Ascending aorta (tissue), 2 donors: ENCODE data around the gene GLYATL3. TPM values are rescaled to one million over a fixed set of nuclear protein-coding genes. Genes with fewer than 3 reads are reported as not detected.

ENCODE experiments used
- DNase-seq, 2 donors: peaks; one replicate each; pipeline ENCODE4 v3.0.0-alpha.2; 2019; ENCODE audit warnings: low spot score in 2 of 2
- H3K27ac ChIP-seq, 2 donors: fragments of 200-600 bp; sonication (generic); one replicate each; pipeline ENCODE4 v1.5.1; 2016 to 2017; ENCODE audit warnings: mild to moderate bottlenecking in 1 of 2
- H3K27me3 ChIP-seq: fragments of 200-600 bp; sonication (generic); one replicate; pipeline ENCODE4 v1.5.1; 2017
- H3K36me3 ChIP-seq, 2 donors: fragments of 200-600 bp; sonication (generic); one replicate each; pipeline ENCODE4 v1.5.1; 2016
- H3K4me1 ChIP-seq, 2 donors: fragments of 200-600 bp; sonication (generic); one replicate each; pipeline ENCODE4 v1.5.1; 2016 to 2017; ENCODE audit warnings: mild to moderate bottlenecking in 1 of 2
- H3K4me3 ChIP-seq, 2 donors: fragments of 200-600 bp; sonication (generic); one replicate each; pipeline ENCODE4 v1.5.1; 2016 to 2017; ENCODE audit warnings: mild to moderate bottlenecking in 1 of 2
- H3K9me3 ChIP-seq, 2 donors: fragments of 200-600 bp; sonication (generic); one replicate each; pipeline ENCODE4 v1.5.1; 2016
- CTCF ChIP-seq, 3 experiments: fragments of 200-600 bp in 2 of 3; fragments of 450-650 bp in 1 of 3; sonication (generic) in 2 of 3; IDR thresholded peaks; one replicate each; pipeline ENCODE4 v1.5.1; 2016 to 2019; ENCODE audit warnings: antibody characterized with exemption in 3 of 3, mild to moderate bottlenecking in 1 of 3, moderate library complexity in 1 of 3
- intact Hi-C: fragments of 100-400 bp; cut with DNase I; formaldehyde crosslinking; loops from one replicate; pipeline ENCODE4 v1.15.1; 2023
- total RNA-seq: library from RNA; depleted of rRNA; stranded (reverse); fragments of >200 nt; gene quantifications from one replicate; pipeline ENCODE4 v1.1.0, GENCODE V29; 2016

Gene GLYATL3
- total RNA-seq, 1 donor from 2014 or later, result not detected

- no peak for TF ChIP-seq CTCF (IDR thresholded peaks at IDR 0.05)
- intact Hi-C loops, result no loop called here
- no peaks in the 10 kb centered on the region for H3K9me3 ChIP-seq
- H3K27ac ChIP-seq, result no peak within 1 kb of the TSS
- H3K36me3 ChIP-seq, result no peaks in the 10 kb centered on the region
- peak within 1 kb of the TSS; percentile 41 to 51 for H3K4me3 ChIP-seq
- DNase-seq, result no peak
- H3K27me3 ChIP-seq, result peaks cover 5% of the 10 kb centered on the region
- peaks cover 0 to 13% of the 10 kb centered on the region in 2 donors for H3K4me1 ChIP-seq
Measured at GRCh38 chr6:49550492-49551077, 50.9 kb downstream of the GLYATL3 start, which contains the start of gene C6orf141. Gene C6orf141 (plus strand): TSS chr6:49550668. CDS start chr6:49550793, 125 bp downstream.

GRCh38 chr6:49551078-49551865 is 51.5 kb downstream of the GLYATL3 start:
- H3K27ac ChIP-seq, result no peak overlapping the region
- H3K4me1 ChIP-seq, result peaks cover 0 to 13% of the 10 kb centered on the region in 2 donors
- H3K36me3 ChIP-seq, result no peaks in the 10 kb centered on the region
- H3K4me3 ChIP-seq, result peak overlapping the region; percentile 41 to 51
- no peak for TF ChIP-seq CTCF (IDR thresholded peaks at IDR 0.05)
- intact Hi-C loops, result no loop called here
- H3K9me3 ChIP-seq, result no peaks in the 10 kb centered on the region
- peaks cover 5% of the 10 kb centered on the region for H3K27me3 ChIP-seq
- DNase-seq, result no peak

- Histone ChIP-seq H3K9me3 (no peaks in the 10 kb centered on the region), H3K36me3 (no peaks in the 10 kb centered on the region), H3K4me1 (peaks cover 0 to 13% of the 10 kb centered on the region in 2 donors), H3K27me3 (peaks cover 5% of the 10 kb centered on the region), H3K27ac (no peak overlapping the region), H3K4me3 (peak overlapping the region; percentile 41 to 51)
- intact Hi-C loops, result no loop called here
- DNase-seq, result no peak
- TF ChIP-seq CTCF (IDR thresholded peaks at IDR 0.05), result no peak
Measured at GRCh38 chr6:49551866-49552129, 52.1 kb downstream of the GLYATL3 start.

- Histone ChIP-seq H3K4me1 (peaks cover 0 to 13% of the 10 kb centered on the region in 2 donors), H3K9me3 (no peaks in the 10 kb centered on the region), H3K4me3 (no peak overlapping the region), H3K27me3 (peaks cover 5% of the 10 kb centered on the region), H3K36me3 (no peaks in the 10 kb centered on the region), H3K27ac (no peak overlapping the region)
- DNase-seq, result no peak
- no peak for TF ChIP-seq CTCF (IDR thresholded peaks at IDR 0.05)
- intact Hi-C loops, result no loop called here
Measured at GRCh38 chr6:49552596-49552995, 52.9 kb downstream of the GLYATL3 start.

GRCh38 chr6:49553384-49553783 is 53.7 kb downstream of the GLYATL3 start:
- H3K27me3 ChIP-seq, result peaks cover 5% of the 10 kb centered on the region
- intact Hi-C loops, result no loop called here
- no peaks in the 10 kb centered on the region for H3K36me3 ChIP-seq
- no peak for TF ChIP-seq CTCF (IDR thresholded peaks at IDR 0.05)
- no peak overlapping the region for H3K27ac ChIP-seq
- no peak for DNase-seq
- no peak overlapping the region for H3K4me3 ChIP-seq
- peaks cover 0 to 13% of the 10 kb centered on the region in 2 donors for H3K4me1 ChIP-seq
- H3K9me3 ChIP-seq, result no peaks in the 10 kb centered on the region
